ENCODE data around the gene ITGA8.
"Not testable (repeated sequence)": the region's sequence is repeated elsewhere in the genome, so short reads cannot be mapped to it uniquely, and the experiment has no call there.

ITGA8 gene

GRCh38 chr10:15603446-15604011 is 116.2 kb downstream of the ITGA8 start:
- no peak for ATAC-seq

- ATAC-seq: no peak
Measured at GRCh38 chr10:15601819-15602218, 117.9 kb downstream of the ITGA8 start.

- ATAC-seq: no peak
Measured at GRCh38 chr10:15595260-15595659, 124.5 kb downstream of the ITGA8 start.

GRCh38 chr10:15591937-15592336 is 127.8 kb downstream of the ITGA8 start:
- ATAC-seq: no peak

GRCh38 chr10:15591431-15591830 is 128.3 kb downstream of the ITGA8 start:
- no peak for ATAC-seq

GRCh38 chr10:15588635-15589508 is 130.8 kb downstream of the ITGA8 start:
- no peak for ATAC-seq

GRCh38 chr10:15588151-15588550 is 131.6 kb downstream of the ITGA8 start:
- no peak for ATAC-seq

- no peak for ATAC-seq
Measured at GRCh38 chr10:15587271-15587670, 132.5 kb downstream of the ITGA8 start.

GRCh38 chr10:15585303-15585715 is 134.4 kb downstream of the ITGA8 start:
- peak; percentile 38 to 41 for ATAC-seq

GRCh38 chr10:15582972-15583371 is 136.8 kb downstream of the ITGA8 start:
- not testable (repeated sequence) for ATAC-seq

GRCh38 chr10:15579605-15580004 is 140.1 kb downstream of the ITGA8 start:
- ATAC-seq: no peak

GRCh38 chr10:15572531-15573045 is 147.1 kb downstream of the ITGA8 start:
- ATAC-seq: no peak

GRCh38 chr10:15571575-15571974 is 148.1 kb downstream of the ITGA8 start:
- ATAC-seq: no peak

GRCh38 chr10:15570738-15571339 is 148.9 kb downstream of the ITGA8 start:
- ATAC-seq: no peak

- no peak for ATAC-seq
Measured at GRCh38 chr10:15567952-15568351, 151.8 kb downstream of the ITGA8 start.

- no peak for ATAC-seq
Measured at GRCh38 chr10:15563246-15563645, 156.5 kb downstream of the ITGA8 start.

GRCh38 chr10:15562578-15562977 is 157.1 kb downstream of the ITGA8 start:
- no peak for ATAC-seq

GRCh38 chr10:15562116-15562515 is 157.6 kb downstream of the ITGA8 start:
- ATAC-seq: no peak

- no peak for ATAC-seq
Measured at GRCh38 chr10:15558136-15558535, 161.6 kb downstream of the ITGA8 start.

GRCh38 chr10:15557168-15557567 is 162.6 kb downstream of the ITGA8 start:
- ATAC-seq: not testable (repeated sequence)

GRCh38 chr10:15550950-15551349 is 168.8 kb downstream of the ITGA8 start:
- ATAC-seq: no peak

GRCh38 chr10:15548331-15548730 is 171.4 kb downstream of the ITGA8 start:
- ATAC-seq: no peak

- ATAC-seq: no peak
Measured at GRCh38 chr10:15546606-15547005, 173.1 kb downstream of the ITGA8 start.

- ATAC-seq: no peak
Measured at GRCh38 chr10:15545884-15546283, 173.8 kb downstream of the ITGA8 start.
